ENCODE data around the gene TFF2.

TFF2 gene

DNA sequence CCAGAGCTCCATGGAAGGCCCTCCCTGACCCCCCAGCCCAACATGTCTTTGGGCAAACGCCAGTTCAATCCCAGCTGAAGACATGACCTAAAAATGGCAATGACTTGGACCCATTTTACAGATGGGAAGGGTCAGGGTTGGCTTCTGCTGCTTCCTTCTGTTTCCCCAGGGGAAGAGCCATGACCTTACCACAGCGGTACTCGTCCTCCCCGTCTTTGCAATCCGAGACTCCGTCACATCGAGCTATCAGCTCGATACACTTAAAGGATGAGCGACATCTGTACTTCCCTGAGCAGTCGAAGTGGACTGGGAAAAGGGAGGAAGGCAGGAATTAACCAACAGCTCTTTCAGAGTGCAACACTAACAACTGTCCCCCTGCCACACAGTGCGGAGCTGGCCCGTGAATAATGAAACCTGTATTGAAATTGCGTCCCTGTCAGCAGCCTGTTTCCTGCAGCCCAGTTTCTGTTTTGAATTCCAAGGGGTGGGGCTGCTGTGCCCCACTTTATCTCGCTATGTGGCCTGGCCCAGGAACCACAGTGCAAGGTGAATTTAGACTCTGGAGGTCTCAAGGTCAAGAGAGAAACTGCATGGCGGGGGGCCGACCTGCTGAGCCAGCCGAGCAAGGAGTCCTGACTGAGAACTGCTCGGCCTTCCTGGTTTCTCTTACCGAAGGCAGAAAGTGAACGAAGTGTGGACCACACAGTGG is 38.1 kb upstream of the TFF2 start:
- TF ChIP-seq ZNF274 (IDR thresholded peaks at IDR 0.05; ENCODE audit: low read depth, low read length): no peak
- H3K4me3 ChIP-seq (ENCODE audit: low read length): no peak overlapping the region; the same call in 1 of the 2 replicates

DNA sequence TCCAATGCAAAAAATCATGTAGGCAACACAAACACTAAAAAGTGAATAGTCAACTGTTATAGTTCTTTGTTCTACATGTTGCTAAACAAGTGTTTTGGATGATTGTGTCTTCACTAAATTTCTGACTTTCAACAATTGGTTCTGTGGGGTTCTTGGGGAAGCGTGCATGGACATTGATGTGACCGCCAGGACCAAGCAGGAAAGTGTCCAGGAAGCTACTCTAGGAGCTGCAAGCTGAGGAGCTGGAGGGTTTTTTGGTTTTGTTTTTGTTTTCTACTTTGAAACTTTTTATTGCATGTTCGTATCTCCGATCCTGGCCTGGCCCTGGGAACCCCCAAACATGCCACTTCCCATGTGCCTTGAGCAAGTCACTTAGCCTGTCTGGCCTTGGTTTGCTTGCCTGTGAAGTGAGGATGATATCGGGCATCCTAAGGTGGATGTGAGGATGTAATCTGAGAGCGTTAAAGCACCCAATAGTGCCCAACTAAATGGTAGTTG is 37.1 kb upstream of the TFF2 start:
- no peak overlapping the region for H3K4me3 ChIP-seq (ENCODE audit: low read length)
- no peak for TF ChIP-seq ZNF274 (IDR thresholded peaks at IDR 0.05; ENCODE audit: low read depth, low read length)

DNA sequence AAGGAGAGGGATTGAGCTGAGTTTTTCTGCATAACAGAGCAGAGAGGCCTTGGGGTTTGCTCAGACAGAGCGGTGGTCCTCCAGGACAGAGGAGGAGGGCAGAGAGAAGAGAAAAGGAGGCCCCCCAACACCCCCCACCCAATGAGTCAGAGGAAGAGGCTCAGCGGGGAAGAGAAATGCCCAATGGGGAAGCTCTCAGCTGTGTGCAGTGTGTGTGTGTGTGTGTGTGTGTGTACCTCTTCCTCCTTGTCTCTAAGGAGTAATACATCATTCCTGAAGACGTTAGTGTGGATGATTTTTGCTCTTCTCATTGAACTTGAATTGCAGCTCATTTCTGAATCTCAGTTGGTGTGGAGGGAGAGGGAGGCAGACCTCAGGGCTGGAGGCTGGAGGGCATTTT is 36.4 kb upstream of the TFF2 start:
- H3K4me3 ChIP-seq (ENCODE audit: low read length): no peak overlapping the region
- TF ChIP-seq ZNF274 (IDR thresholded peaks at IDR 0.05; ENCODE audit: low read depth, low read length): no peak

DNA sequence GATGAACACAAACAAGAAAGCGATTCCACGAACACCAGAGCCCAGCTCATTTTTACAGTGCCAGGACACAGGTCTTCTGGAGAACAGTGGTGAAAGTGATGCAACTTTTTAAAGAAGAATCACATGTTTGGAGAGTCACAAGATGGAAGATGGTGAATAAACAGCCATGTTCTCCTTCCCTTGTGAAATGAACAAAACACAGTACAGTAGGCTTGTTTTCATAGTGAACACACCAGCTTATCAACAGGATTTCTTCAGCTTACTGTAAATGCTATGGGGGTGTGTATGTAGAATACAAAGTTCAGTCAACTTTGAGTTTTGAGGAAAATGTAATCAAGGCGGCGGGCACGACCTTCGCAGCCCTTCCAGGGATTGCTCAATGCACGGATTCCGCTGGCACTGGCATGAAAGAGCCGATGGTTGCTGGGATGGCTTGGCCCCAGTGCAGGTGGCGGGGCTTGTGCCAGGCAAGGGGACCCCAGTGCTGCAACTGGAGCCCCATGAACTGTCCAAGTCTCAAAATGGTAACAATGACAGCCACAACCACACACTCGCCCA is 35.3 kb upstream of the TFF2 start:
- no peak for TF ChIP-seq ZNF274 (IDR thresholded peaks at IDR 0.05; ENCODE audit: low read depth, low read length)
- no peak overlapping the region for H3K4me3 ChIP-seq (ENCODE audit: low read length)

DNA sequence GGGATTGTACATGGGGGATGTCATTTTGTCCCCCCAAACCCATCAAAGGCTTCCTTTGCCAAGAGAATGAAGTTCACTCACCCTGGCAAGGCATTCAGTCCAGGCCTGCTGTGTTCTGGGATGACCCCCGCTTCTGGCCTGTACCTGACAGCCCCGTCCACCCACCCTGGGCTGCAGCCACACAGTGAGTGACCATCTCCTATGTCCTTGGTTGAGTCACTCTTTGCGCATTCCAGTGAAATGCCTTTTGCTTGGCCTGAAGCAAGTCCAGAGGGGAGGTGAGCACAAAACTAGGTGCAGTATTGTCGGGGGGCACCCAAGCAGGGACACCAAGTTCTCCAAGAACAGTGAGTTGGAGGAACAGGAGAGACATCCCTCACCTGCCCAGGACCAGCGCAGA is 34.8 kb upstream of the TFF2 start:
- H3K4me3 ChIP-seq (ENCODE audit: low read length): no peak overlapping the region
- no peak for TF ChIP-seq ZNF274 (IDR thresholded peaks at IDR 0.05; ENCODE audit: low read depth, low read length)

DNA sequence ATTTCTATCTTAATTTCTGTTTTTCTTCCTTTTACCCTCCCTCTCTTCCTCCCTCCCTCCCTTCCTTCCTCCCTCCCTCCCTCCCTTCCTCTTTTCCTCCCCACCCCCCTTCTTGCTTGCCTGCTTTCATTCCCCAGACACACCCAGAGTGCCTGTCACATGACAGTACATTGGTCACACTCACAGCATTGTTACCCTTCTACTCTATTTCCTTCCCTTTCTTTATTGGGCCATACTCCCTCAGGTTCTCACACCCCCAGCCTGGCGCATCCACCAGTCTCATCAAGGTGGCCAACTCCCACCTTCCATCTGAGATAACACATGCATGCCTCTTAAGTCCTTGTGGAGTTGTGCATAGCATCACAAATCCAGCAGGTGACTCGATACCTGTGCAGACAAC is 34.2 kb upstream of the TFF2 start:
- H3K4me3 ChIP-seq (ENCODE audit: low read length): no peak overlapping the region
- no peak for TF ChIP-seq ZNF274 (IDR thresholded peaks at IDR 0.05; ENCODE audit: low read depth, low read length)

DNA sequence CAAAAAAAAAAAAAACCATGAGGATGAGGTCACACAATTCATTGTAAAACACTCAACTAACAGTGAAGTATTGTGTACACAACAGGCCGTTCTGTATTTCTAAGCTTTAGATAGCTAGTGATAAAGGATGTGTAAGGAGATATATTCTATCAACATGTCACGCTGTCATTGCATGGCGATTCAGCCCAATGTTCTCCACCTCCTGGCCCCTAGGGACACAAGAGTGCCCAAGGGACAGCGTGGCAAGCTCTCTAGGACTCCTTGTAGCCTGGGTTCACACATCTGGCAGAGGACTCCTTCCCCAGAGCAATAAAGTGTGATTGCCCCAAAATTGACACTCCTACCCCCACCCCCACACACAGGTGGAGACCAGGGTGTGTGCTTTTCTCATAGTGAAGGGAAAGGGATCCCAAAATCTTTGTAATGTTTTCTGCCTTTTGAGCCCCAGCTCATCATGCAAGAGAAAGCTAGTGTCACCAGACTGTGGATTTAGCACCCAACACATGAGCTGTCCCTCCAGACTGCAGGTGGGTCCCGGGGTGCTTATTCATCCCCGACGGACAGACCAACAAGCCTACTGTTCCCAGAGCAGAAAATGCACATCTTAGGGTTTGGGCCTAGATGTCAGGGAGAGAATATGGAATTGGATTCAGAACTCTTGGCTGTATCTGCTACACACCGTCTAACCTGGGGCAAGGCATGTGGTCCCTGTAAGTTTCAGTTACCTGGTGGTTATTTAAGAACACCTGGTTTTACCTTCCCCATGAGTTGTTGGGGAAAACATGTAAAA is 33.6 kb upstream of the TFF2 start:
- no peak for TF ChIP-seq ZNF274 (IDR thresholded peaks at IDR 0.05; ENCODE audit: low read depth, low read length)

DNA sequence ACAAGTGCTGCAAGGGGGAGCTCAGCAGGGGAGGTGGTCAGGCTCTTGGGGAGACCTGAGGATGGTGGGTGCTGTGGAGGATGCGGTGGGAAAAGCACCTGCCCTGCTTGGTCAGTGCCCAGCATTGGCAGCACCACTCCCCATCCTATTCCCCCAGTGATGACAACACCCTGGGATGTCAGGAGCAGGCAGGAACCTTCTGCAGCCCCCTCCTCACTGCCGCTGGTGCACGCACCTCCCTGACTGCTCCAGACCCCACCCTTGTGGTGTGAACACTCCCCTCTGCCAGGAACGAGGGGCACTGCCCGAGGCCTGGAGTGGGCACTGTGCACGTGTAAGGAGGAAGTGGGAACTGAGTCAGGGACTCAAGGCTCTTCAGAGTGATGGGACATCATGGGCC is 32.5 kb upstream of the TFF2 start:
- no peak for TF ChIP-seq ZNF274 (IDR thresholded peaks at IDR 0.05; ENCODE audit: low read depth, low read length)
- H3K4me3 ChIP-seq (ENCODE audit: low read length): no peak overlapping the region

More for the DNA sequence above, 33.6 kb upstream of the TFF2 start:
- no peak overlapping the region for H3K4me3 ChIP-seq (ENCODE audit: low read length)

DNA sequence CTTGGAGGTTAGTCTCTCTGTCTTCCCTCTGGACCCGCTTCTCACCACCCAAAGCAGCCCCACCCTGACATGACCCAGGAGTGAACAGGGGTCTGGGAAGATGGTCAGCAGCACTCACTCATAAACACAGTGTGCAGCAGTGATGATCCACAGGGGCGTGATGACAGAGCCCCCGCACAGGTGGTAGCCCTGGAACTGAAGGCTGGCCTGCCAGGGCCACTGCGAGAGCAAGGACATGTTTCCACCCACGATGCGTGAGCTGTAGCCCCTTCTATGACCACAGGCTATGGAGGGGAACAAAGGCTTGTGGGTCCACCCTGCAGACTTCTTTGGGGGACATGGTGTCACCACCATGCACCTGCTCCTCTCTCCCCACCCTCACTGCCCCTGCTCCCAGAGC is 32.1 kb upstream of the TFF2 start:
- no peak overlapping the region for H3K4me3 ChIP-seq (ENCODE audit: low read length)
- TF ChIP-seq ZNF274 (IDR thresholded peaks at IDR 0.05; ENCODE audit: low read depth, low read length): no peak

DNA sequence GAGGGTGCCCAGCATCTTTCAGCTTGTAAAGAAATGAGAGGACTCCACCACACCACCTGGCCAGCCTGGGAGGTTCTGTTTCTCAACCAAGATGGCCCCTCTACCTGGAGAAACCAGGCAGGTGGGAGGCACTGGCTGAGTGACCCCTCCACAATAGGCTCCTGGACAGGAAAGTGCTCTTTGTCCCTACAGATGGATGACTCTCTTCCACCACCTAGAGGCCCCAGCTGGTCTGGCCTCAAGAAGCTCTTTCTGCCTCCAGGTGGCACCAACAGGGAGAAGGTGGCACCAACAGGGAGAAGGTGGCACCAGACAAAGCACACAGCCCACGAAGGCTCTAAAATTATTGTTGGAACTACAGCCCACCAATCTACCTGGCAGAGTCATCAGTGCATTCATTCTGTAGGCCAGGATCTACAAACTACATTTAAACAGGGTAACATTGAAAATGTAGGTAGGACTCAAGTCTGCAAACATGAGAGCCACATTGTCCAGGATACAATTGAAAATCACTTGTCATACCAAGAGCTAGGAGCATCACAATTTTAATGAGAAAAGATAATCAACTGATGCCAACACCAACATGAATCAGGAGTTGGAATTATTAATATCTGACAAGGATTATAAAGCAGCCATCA is 30.7 kb upstream of the TFF2 start:
- H3K4me3 ChIP-seq (ENCODE audit: low read length): no peak overlapping the region
- no peak for TF ChIP-seq ZNF274 (IDR thresholded peaks at IDR 0.05; ENCODE audit: low read depth, low read length)

DNA sequence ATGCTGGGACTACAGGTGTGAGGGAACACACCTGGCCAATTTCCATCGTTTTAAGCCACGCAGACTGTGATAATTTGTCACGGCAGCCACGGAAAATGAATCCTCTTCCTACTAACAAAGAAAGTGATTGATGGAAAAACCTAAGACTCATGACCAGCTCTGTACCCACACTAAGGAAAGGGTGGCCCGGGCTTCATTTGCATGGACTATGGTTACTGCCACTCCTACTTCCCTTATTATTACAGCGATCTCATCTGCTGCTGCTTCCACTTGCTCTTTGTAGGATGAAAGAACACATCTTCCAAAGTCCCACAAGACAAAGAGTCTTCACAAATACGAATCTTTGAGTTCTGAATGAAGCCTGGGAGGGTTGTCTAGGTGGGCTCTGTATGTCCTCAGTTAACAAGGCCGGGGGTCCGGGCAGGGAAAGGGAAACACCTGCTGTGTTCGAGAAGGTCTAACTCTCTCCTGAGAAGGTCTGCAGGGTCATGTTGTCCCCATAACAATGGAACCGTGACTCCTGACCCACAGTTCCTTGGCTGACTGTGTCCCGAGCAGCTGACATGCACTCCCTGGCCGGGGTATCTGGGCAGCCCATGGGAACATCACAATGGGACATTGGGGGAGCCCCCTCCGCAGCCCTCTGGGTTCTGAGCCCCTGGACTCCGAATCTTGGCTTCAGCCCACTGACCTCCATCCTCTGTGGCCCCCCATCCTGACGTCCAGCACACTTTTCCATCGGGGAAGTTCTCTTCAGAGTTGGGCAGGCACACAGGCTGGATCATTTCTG is 28.8 kb upstream of the TFF2 start:
- TF ChIP-seq ZNF274 (IDR thresholded peaks at IDR 0.05; ENCODE audit: low read depth, low read length): no peak
- no peak overlapping the region for H3K4me3 ChIP-seq (ENCODE audit: low read length)

DNA sequence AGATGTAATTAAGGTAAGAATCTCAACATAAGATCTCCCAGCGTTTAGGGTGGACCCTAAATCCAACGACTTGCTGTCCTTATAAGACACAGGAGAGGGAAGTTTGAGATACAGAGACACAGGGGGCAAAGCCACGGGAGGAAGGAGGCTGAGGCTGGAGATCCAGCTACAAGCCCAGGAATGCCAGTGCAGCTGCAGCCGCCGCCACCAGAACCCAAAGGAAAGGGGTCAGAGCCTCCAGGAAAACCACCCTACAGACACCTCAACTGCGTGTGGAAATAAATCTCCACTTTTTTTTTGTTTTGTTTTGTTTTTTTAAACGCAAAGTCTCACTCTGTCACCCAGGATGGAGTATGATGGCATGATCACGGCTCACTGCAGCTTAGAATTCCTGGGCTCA is 27.6 kb upstream of the TFF2 start:
- no peak for TF ChIP-seq ZNF274 (IDR thresholded peaks at IDR 0.05; ENCODE audit: low read depth, low read length)
- no peak overlapping the region for H3K4me3 ChIP-seq (ENCODE audit: low read length)

DNA sequence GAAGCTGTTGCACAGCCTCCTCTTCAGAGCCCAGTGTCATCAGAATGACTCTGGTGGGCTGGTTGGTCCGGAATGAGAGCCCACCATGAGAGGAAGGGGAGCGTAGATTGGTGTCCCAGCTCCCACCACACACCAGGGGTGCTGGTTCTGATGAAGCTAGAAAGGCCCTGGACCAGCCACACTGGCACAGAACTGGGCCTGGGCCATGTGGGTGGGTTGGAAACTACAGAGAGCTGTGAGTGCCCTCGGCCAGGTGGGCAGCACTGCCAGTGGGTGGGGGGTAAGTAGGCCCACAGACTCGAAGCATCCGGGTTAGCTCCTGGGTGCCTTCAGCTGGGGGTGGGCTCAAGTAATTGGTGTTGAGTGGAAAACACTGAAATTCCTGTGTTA is 27.2 kb upstream of the TFF2 start:
- no peak overlapping the region for H3K4me3 ChIP-seq (ENCODE audit: low read length)
- TF ChIP-seq ZNF274 (IDR thresholded peaks at IDR 0.05; ENCODE audit: low read depth, low read length): no peak
